Activated T-cell treated with anti-CD3 and anti-CD28 coated beads for 1 hour (primary cell): ENCODE measurements around the gene PGP.
"Not testable (repeated sequence)": the region's sequence is repeated elsewhere in the genome, so short reads cannot be mapped to it uniquely, and the experiment has no call there.

ENCODE experiments used
- DNase-seq: peaks from one replicate; pipeline ENCODE4 v3.0.0-alpha.2; 2020; ENCODE audit warnings: low read depth

PGP gene

GRCh38 chr16:2214719-2214968, at the start of gene PGP:
PGP (minus strand) TSS chr16:2214840; CDS start chr16:2214777, 63 bp downstream.
- DNase-seq, result no peak

DNA sequence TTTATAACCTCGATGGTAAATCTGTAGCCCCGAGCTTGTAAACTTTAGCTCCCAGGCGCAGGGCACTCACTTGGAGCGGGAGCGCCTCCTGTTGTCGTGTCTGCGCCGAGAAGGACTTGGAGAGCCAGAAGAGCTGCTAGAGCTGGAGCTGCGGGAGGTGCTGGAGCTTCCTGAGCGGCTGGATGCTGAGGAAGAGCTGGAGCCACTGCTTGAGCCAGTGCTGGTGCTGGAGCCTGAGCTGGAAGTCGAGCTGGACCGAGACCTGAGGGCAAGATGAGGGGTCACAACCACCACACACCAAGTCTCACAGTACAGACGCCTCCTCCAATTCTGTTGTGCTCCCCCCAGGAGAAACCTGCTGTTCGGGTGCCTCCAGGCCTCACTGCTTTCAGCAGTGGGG, 48.4 kb upstream of the PGP start:
- not testable (repeated sequence) for DNase-seq

DNA sequence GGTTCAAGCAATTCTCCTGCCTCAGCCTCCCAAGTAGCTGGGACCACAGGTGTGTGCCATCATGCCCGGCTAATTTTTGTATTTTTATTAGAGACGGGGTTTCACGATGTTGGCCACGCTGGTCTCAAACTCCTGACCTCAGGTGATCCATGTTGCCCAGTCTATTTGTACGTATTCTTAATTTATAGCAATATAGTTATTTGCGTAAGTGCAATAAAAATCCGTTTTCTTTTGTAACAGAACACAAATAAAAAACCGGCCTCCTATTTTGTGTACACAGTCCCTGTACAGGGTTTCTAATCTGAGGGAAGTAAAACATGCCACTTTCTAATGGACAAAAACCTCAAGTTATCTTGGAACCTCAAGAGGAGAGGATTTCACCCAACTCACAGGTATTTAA, 45.6 kb upstream of the PGP start:
- no peak for DNase-seq

DNA sequence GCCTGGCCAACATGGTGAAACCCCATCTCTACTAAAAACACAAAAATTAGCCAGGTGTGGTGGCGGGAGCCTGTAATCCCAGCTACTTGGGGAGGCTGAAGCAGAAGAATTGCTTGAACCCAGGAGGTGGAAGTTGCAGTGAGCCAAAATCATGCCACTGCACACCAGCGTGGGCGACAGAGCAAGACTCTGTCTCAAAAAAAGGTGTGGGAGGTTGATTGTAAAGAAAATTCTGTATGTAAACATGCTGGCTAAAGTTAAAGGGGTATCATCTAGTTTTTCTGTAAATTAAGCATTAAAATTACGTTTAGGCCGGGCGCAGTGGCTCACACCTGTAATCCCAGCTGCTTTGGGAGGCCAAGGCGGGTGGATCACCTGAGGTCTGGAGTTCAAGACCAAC, 43.9 kb upstream of the PGP start:
- DNase-seq, result not testable (repeated sequence)

GRCh38 chr16:2257726-2258125, 43.1 kb upstream of the PGP start:
- no peak for DNase-seq

- no peak for DNase-seq
Observed at GRCh38 chr16:2256531-2257140, 42.0 kb upstream of the PGP start.

DNA sequence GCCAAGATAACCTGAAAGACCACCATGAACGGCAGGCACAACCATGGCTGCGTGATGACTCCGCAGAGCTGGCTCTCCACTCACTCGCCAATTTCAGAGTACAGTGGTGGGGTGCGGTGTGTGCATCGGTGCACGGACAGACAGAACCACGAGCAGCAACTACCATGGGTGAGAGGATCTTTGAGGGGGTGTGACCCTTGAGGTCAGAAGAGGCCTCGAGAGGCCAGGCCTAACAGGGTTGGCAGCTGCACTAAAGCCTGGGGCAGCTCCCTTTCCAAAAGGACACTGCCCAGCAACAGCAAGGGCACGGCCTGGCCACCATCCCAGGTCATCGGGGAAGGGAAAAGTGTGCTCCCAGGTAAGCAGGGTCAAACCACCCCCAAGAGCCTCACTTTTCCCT, 38.7 kb upstream of the PGP start:
- DNase-seq, result no peak

- no peak for DNase-seq
Observed at GRCh38 chr16:2252806-2253148, 38.1 kb upstream of the PGP start.

GRCh38 chr16:2251296-2252111, 36.9 kb upstream of the PGP start, which contains the start of gene ECI1:
ECI1 (minus strand) TSS chr16:2251587; CDS start chr16:2251566, 21 bp downstream.
- peak; percentile 65 for DNase-seq

DNA sequence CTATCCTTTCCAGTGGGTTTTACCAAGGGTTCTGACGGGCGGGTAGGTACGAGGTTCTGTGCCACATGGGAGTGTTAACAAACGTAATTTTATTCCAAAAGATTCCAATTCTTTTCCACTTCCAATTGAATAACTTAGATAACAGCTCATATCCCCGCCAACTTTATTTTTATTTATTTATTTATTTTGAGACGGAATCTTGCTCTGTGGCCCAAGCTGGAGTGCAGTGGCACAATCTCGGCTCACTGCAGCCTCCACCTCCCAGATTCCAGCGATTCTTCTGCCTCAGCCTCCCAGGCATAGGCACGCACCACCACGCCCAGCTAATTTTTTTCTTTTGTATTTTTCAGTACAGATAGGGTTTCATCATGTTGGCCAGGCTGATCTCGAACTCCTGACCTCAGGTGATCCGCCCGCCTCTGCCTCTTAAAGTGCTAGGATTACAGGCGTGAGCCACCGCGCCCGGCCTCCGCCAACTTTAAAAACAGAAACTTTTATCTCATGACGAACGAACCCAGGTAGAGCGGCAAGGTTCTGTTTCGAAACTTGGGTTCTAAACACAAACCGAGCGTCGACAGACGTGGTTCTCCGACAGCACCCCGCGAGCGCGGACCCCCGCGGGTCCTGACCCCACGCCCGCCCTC, 36.1 kb upstream of the PGP start:
- DNase-seq, result peak; percentile 17

- DNase-seq, result no peak
Observed at GRCh38 chr16:2246301-2246885, 31.8 kb upstream of the PGP start.

DNA sequence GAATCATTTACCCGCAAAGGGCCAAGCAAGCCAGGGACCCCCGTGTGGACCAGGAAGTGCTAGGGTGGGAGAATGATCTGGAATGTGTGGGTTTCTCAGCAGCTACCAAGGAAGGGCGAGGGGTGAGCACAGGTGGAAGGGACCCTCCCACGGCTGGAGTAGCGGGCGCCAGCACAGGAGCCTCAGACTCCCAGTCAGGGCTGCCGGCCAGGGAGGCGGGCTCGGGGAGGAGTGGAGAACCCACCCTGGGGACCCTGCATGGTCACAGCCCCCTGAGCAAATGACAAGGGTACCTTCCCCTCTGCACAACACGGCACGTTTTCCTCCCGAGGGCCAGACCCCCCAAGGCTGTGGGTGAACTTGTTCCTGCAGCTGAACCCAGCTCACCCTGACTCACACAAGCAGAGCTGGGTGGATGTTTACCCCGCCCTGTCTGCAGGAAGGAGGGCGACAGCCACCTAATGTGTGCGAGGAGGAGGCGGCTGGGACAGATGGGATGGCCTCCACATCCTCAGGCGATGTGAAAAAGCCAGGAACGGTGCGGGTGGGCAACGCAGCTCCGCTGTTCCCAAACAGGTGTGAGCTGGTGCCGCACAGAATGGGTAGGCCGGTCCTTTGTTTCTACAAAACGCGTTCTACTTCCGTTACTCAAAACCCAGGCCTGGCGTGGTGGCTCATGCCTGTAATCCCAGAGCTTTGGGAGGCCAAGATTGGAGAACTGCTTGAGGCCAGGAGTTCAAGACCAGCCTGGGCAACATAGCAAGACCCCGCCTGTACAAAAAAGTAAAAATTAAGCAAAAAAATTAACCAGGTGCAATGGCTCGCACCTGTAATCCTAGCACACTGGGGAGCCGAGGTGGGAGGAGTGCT, 30.5 kb upstream of the PGP start:
- DNase-seq, result no peak

DNA sequence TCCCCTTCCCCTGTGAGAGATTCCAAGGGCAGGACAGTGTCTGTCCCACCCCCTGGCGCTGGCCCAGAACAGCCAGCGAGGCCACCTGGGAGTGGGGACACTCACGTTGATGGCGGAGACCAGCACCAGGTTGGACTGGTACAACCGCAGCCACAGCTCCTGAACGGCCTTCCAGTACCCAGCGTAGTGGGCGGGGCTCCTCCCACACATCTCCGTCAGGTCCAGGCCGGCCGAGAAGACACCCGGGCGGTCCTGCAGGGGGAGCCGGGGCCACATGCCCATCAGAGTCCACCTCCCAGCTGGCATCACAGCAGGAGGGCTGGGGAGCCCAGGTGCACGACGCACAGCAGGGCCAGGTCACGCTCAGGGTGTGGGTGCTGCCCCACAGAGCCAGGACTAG, 29.7 kb upstream of the PGP start:
- DNase-seq, result no peak

DNA sequence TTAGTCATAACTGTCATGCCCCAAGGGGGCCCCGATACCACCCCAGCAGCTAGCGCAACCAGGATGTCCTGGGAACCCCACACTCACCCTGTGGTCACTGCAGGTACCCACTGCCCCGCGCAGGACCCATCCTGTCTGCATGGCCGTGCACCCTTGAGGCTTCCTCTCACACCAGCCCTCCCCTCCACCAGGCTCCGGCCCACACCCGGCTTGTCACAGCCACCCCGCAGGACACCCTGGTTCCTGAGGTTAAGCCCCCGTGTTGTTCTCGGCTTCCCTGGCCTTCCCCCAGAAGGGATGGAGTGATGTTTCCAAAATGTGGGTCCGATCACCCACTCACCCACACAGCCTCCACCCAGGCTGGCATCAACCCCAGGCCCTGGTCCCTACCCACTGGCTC, 29.1 kb upstream of the PGP start:
- DNase-seq, result no peak

- DNase-seq, result no peak
Observed at GRCh38 chr16:2243031-2243528, 28.4 kb upstream of the PGP start.

GRCh38 chr16:2242598-2242997, 28.0 kb upstream of the PGP start:
- no peak for DNase-seq

- not testable (repeated sequence) for DNase-seq
Observed at GRCh38 chr16:2240331-2240730, 25.7 kb upstream of the PGP start.

- no peak for DNase-seq
Observed at GRCh38 chr16:2238838-2239675, 24.4 kb upstream of the PGP start.

DNA sequence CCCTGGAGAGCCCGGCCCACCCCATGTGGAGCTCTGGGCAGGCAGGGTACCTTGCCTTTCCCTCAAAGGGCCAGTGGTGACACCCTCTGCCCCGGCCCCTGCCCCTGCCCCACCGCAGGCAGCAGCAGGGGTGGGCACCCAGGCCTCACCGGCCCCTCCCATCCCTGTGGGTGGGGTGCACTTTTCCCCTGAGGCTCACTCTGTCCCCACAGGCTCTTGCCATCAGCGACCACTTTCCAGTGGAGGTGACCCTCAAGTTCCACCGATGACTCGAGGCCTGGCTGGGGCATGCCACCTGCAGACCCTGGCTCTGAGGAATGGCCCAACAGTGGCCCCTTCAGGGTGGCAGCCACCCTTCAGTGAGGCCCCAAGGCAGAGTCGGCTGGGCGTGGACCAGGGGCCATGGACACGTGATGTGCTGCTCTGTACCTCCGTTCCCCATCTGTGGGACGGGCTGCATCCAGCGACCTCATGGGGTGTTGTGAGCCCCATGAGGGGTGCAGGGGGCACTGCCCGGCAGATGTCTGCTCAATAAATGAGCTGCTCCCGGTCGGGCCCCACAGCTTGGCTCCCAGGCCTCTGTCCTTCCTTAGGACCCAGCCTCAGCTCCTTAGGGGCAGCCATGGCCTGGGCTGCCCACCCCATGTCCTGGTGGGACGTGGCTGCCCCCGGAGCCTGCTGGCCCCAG, 23.7 kb upstream of the PGP start:
- DNase-seq, result no peak

GRCh38 chr16:2237493-2238149, 23.0 kb upstream of the PGP start:
- no peak for DNase-seq
